ENCODE results near the gene CARMIL1.

CARMIL1 gene

DNA sequence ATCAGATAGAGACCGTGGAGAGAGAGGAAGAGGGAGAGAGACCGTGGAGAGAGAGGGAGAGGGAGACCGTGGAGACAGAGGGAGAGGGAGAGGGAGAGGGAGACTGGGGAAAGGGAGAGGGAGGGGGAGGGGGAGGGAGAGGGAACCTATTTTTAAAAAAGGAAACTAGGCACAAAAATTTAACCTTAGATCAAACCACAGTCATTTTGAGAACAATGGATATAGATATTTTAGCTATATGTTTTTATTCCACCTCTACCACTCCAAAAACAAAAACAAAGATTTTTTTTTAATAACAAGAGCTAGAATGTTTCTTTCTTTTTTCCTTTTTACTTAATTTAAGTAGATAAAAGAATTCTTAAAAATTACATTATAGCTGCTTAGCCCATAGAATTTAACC, 307.8 kb downstream of the CARMIL1 start:
- DNase-seq = no peak

- DNase-seq = no peak
These were observed 311.8 kb downstream of the CARMIL1 start for GRCh38 chr6:25590986-25591385.

- DNase-seq = no peak
These were observed 318.0 kb downstream of the CARMIL1 start for GRCh38 chr6:25596928-25597818.

GRCh38 chr6:25599516-25600085, 320.4 kb downstream of the CARMIL1 start:
- DNase-seq = no peak

- no peak for DNase-seq
These were observed 322.9 kb downstream of the CARMIL1 start for GRCh38 chr6:25601800-25602673.

DNA sequence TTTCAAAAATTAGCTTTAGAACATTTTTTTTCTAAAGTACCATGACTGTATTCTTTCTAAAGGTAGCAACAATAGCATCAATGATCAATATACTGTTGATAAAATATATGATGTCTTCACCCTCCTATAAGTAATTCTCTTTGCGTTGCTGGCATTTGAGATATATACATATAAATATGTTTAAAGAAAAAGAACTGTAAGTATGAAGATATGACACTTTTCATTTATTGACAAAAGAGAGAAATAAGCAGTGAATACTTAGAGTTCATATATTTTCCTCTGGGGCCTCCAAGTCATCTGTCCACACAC, 323.5 kb downstream of the CARMIL1 start:
- no peak for DNase-seq

DNA sequence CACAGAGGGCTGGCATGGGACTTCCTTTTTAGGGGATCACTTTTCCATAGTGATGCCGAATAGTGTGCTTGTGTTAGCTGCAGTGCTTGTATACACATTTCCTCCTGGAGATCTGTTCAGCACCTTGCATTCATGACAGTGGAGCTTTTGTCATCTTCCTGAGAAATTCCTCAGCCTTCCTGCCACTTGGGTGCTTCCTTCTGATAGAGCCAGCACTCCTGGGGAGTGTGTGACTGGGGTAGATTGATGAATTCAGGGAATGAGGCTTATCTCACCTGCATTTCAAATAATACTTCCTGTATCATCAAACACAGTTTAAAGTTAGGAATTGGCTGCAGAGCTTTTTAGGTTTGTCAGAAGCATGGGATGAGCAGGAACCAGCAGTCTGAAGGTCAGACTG, 324.1 kb downstream of the CARMIL1 start:
- DNase-seq = no peak

- no peak for DNase-seq
These were observed 327.0 kb downstream of the CARMIL1 start for GRCh38 chr6:25606151-25606550.

DNA sequence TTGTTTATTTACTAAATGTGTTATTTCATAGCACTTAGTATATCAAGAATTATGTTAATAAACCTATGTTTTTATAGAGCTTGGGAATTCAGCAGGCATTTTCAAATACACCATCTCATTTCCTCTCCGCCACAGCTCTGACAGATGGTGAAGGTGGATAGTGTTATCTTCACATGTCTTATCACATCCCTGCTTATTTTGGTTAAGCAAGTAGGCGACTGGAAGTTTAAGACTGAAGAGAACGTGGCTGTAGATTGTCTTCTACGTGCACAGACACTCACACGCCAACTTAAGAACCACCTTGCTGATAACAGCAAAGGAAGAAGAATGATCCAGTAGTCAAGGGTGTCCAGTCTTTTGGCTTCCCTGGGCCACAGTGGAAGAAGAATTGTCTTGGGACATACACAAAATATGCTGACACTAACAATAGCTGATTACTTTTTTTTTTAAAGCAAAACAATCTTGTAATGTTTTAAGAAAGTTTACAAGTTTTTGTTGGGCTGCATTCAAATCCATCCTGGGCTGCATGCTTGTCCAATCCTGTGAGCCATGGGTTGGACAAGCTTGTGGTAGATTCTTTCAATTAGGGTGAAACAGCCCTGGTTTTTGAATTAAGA, 329.5 kb downstream of the CARMIL1 start:
- DNase-seq = no peak

DNA sequence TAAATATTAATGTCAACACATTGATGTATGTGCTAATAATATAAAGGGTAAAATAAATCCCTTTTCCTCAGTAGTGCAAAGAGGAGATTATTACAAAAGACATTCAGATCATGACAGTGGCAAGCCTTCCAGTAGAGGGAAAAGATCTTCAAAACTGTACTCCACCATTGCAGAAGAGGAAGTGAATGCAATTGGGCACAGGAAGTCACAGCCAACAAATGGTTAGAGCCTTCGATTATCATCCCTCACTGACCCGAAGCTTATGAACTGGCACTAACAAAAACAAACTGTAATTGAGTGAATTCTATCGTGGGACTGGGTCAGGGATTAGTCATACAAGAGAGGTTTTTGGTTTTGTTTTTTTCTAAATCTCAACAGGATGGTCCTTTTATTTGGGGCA, 333.5 kb downstream of the CARMIL1 start:
- no peak for DNase-seq

- DNase-seq = no peak
These were observed 334.2 kb downstream of the CARMIL1 start for GRCh38 chr6:25613415-25613814.

DNA sequence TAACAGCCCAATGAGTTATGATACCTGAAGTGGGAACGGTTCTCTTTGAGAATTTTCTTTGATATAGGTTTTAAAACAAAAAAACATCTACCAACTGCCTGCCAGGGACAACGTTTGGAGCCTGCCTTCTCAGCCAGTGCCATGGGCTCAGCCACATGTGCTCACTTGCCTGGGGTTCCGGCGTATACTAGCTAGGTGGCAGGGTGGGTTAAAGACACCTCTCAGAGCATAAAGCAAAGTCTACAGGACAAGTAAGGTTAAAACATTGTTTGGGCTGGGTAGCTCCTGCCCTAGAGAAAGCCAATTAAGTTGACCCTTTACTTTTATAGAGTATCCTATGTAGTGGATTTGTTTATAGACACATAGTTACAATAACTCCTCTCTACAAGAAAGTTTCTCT, 334.9 kb downstream of the CARMIL1 start:
- DNase-seq = no peak

DNA sequence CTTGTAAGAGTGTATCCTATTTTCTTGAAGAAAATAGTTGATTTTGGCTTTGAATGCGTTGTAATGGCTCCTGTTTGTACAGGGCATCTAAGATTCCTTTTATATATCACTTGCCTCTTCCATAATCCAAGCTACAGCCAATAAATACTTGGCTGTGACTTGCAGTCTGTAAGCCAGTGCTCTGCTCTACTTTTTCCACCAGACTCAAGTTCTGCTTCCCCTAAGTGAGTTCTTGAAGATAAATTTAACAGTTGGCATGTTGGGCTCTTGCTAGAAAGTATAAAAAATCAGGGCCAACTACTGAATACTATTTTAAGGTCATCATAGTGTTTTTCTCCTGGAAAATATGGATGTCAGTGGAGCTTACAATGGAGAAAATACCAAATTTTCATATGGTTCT, 336.3 kb downstream of the CARMIL1 start:
- DNase-seq = no peak

DNA sequence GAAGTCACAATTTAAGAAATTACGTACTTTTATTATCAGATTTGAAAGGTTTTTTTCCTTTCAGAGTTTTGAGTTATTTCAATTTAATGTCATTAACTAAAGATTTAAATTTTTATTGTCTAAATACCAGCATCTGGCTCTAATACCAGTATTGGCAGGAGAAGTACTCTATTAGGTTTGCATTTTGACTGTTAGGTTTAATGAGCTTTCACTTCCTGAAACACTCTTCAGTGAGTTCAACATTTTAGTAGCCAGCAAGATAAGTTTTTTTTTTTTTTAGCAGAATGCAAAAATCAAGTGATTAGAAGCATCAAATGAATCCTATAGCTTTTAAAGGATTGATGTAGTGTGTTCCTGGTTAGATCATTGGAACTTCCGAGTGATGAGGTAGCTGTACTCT, 338.8 kb downstream of the CARMIL1 start:
- DNase-seq = no peak

DNA sequence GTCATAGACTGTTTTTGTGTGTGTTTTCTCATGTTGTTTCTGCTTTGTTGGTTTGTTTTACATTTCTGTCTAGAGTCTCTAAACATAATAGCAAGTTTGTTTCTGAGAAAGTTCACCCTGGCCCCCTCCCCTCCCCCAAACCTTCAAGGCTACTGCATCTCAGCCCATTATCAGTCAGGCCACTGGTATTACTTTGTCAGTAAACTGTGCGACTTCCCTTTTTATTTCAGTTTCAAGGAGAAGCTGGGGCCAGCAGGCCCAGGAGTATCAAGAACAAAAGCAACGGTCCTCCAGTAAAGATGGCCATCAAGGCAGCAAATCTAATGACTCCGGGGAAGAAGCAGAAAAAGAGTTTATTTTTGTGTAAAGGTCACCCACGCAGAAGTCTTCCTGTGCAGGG, 340.0 kb downstream of the CARMIL1 start:
- DNase-seq = no peak

DNA sequence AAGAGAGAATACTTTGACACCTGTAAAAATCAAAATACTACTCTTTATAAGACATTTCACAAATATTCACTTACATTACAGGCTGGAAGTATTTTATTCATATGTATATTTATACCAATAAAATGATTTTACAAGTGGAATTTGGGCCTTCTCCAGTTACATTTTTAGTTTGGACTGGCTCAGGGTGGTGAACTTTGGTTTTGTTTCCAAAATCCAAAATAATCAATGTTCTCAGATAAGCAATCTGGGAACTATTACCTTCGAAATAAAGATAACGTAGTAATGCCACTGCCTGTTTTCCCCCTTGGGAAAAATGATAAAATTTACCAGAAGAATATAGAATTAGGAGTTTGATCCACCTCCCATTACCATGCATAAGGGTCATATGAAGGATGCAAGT, 341.2 kb downstream of the CARMIL1 start:
- no peak for DNase-seq

DNA sequence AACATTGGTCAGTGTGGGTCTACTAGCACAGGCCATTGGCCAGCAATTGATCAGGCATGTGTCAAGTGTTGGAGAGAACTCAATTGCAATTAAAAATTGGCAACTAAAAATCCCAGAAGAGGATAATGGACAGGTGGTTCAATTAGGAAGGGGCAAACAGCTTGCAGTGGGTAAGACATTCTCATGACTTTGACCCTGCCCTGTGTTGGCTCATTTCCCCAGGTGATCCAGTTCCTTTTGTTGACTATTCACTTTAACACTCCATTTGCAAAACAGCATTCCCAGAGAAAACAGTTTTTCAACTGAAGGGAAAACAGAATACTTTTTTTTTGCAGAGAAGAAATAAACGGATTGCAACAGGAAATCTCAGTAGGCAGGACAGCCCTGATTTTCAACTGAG, 343.9 kb downstream of the CARMIL1 start:
- DNase-seq = no peak

- DNase-seq = no peak
These were observed 344.7 kb downstream of the CARMIL1 start for GRCh38 chr6:25623879-25624278.

DNA sequence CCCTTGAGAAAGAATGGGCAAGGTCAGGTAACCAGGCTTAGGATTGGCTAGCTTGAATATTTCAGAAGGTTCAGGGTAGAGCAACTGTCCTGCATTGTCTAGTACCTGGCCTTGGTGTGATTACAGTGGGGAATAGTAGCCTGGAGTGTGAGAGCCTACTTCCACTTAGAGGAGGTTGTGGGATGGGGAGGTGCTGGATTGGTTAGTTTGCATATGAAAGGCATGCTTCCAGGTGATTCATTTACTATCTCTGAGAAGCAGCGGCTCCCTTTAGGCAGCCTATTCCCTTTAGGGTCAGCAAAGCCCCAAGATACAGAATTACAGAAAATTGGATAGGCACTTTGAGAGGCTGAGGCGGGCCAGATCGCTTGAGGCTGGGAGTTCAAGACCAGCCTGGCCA, 347.8 kb downstream of the CARMIL1 start:
- DNase-seq = no peak

- DNase-seq = no peak
These were observed 349.5 kb downstream of the CARMIL1 start for GRCh38 chr6:25628471-25629197.

DNA sequence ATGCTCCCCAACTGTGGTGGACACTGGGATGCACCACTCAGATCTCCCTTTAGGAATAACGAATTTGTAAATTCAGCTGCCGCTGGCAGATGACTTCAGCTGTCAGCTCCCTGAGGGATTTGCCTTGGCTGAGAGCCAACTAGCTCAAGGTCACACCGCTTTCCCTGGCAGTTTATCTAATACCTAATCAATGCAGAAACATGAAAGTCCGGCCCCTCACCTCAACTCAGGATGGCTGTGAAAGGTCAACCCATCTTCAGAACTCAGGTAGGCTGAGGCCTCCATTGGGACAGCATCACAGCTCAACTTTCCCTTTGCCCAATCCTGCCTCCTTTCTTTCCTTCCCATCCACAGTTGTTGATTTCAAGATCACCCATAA, 350.0 kb downstream of the CARMIL1 start:
- no peak for DNase-seq

GRCh38 chr6:25630508-25631278, 351.5 kb downstream of the CARMIL1 start:
- DNase-seq = no peak
